SK-N-DZ (cell line): ENCODE data around the gene PEX11B.
"Not testable (repeated sequence)": the region's sequence is repeated elsewhere in the genome, so short reads cannot be mapped to it uniquely, and the experiment has no call there.

Source experiments
- DNase-seq: peaks from one replicate; pipeline ENCODE4 v3.0.0-alpha.2; 2015; ENCODE audit warnings: low spot score

The PEX11B gene

GRCh38 chr1:145952903-145953302, 34.4 kb upstream of the PEX11B start:
- DNase-seq = no peak

GRCh38 chr1:145951526-145951925, 33.0 kb upstream of the PEX11B start:
- DNase-seq = no peak

- DNase-seq = no peak
Measured at GRCh38 chr1:145949219-145949618, 30.7 kb upstream of the PEX11B start.

GRCh38 chr1:145947551-145947950, 29.0 kb upstream of the PEX11B start:
- no peak for DNase-seq

GRCh38 chr1:145946477-145946986, 28.0 kb upstream of the PEX11B start:
- no peak for DNase-seq

- DNase-seq = no peak
Measured at GRCh38 chr1:145944532-145944931, 26.0 kb upstream of the PEX11B start.

GRCh38 chr1:145942871-145943270, 24.4 kb upstream of the PEX11B start:
- no peak for DNase-seq

GRCh38 chr1:145942405-145942804, 23.9 kb upstream of the PEX11B start:
- DNase-seq = no peak

GRCh38 chr1:145937436-145937835, 18.9 kb upstream of the PEX11B start:
- DNase-seq = no peak

- no peak for DNase-seq
Measured at GRCh38 chr1:145936247-145936646, 17.7 kb upstream of the PEX11B start.

GRCh38 chr1:145935708-145936107, 17.2 kb upstream of the PEX11B start:
- no peak for DNase-seq

- DNase-seq = not testable (repeated sequence)
Measured at GRCh38 chr1:145932522-145933009, 14.0 kb upstream of the PEX11B start.

GRCh38 chr1:145927916-145928643, 9.6 kb upstream of the PEX11B start:
- no peak for DNase-seq

- DNase-seq = peak; percentile 99
Measured at GRCh38 chr1:145927063-145927886, 8.8 kb upstream of the PEX11B start, which contains the start of gene RBM8A. TSS of gene RBM8A (minus strand) at chr1:145927484. CDS start at chr1:145927426, 58 bp downstream.

- DNase-seq = no peak
Measured at GRCh38 chr1:145926686-145927062, 8.2 kb upstream of the PEX11B start.

GRCh38 chr1:145922266-145922665, 3.7 kb upstream of the PEX11B start:
- DNase-seq = no peak

GRCh38 chr1:145920297-145920696, 1.8 kb upstream of the PEX11B start:
- not testable (repeated sequence) for DNase-seq

- peak; percentile 37 for DNase-seq
Measured at GRCh38 chr1:145918992-145919939, 749 bp upstream of the PEX11B start.

- no peak for DNase-seq
Measured at GRCh38 chr1:145917595-145917994, 922 bp downstream of the PEX11B start.

- DNase-seq = no peak
Measured at GRCh38 chr1:145916745-145917144, 1.8 kb downstream of the PEX11B start.

GRCh38 chr1:145912128-145912641, 6.3 kb downstream of the PEX11B start:
- DNase-seq = no peak
